SU-DHL-6 (cell line): ENCODE measurements around the gene FARS2.

Experiments
- CTCF ChIP-seq: fragments of 200-600 bp; sonication (generic); IDR thresholded peaks from one replicate; pipeline ENCODE4 v1.5.1; 2017; ENCODE audit warnings: antibody characterized with exemption, mild to moderate bottlenecking, low read length, moderate library complexity; ENCODE audit not compliant: insufficient read depth, poor library complexity, severe bottlenecking
- EZH2phosphoT487 ChIP-seq: fragments of 200-600 bp; sonication (generic), shearing (Covaris generic); conservative IDR thresholded peaks from 2 replicates; pipeline ENCODE4 v1.6.1; 2018; ENCODE audit warnings: mild to moderate bottlenecking, antibody characterized with exemption, low read length, moderate library complexity, mixed read lengths

- TF ChIP-seq CTCF (no peak), EZH2phosphoT487 (no peak)
Observed at GRCh38 chr6:5682530-5682929, 421.2 kb downstream of the FARS2 start.
